Central memory CD8-positive, alpha-beta T cell (primary cell): Measurements from ENCODE around the gene PPIA.
"Not testable (repeated sequence)": the region's sequence is repeated elsewhere in the genome, so short reads cannot be mapped to it uniquely, and the experiment has no call there.

Experiments
- ATAC-seq: fragments of 150-1000 bp; cut with Tn5 transposase; replicated peaks from 2 replicates; pipeline ENCODE4 v1.10.0; 2022; ENCODE audit warnings: mild to moderate bottlenecking, moderate FRiP score, moderate number of reproducible peaks; ENCODE audit not compliant: poor library complexity, severe bottlenecking; ENCODE audit errors: extremely low read depth
- DNase-seq, 2 donors: peaks; one replicate each; pipeline ENCODE4 v3.0.0; 2021; ENCODE audit warnings: low spot score in 2 of 2
- H3K27ac Mint-ChIP-seq: one replicate; pipeline ENCODE4 v1.8.0; 2022; ENCODE audit warnings: low read depth, mild to moderate bottlenecking, moderate library complexity, mixed read lengths
- H3K27me3 Mint-ChIP-seq: one replicate; pipeline ENCODE4 v1.8.0; 2022; ENCODE audit warnings: mixed read lengths
- H3K36me3 Mint-ChIP-seq: one replicate; pipeline ENCODE4 v1.8.0; 2022; ENCODE audit warnings: mild to moderate bottlenecking, moderate library complexity, mixed read lengths; ENCODE audit not compliant: insufficient read depth
- H3K4me1 Mint-ChIP-seq: one replicate; pipeline ENCODE4 v1.8.0; 2022; ENCODE audit warnings: mixed read lengths
- H3K4me3 Mint-ChIP-seq: one replicate; pipeline ENCODE4 v1.8.0; 2022; ENCODE audit warnings: mild to moderate bottlenecking, moderate library complexity, mixed read lengths
- H3K9me3 Mint-ChIP-seq: one replicate; pipeline ENCODE4 v1.8.0; 2022; ENCODE audit warnings: mixed read lengths

Gene PPIA

GRCh38 chr7:44783407-44783806 is 13.1 kb upstream of the PPIA start:
- ATAC-seq: no peak
- Mint-ChIP-seq H3K9me3 (peaks cover 6% of the 10 kb centered on the region), H3K36me3 (no peaks in the 10 kb centered on the region), H3K4me3 (no peak overlapping the region), H3K4me1 (no peaks in the 10 kb centered on the region), H3K27me3 (no peaks in the 10 kb centered on the region), H3K27ac (no peak overlapping the region)
- no peak for DNase-seq

DNA sequence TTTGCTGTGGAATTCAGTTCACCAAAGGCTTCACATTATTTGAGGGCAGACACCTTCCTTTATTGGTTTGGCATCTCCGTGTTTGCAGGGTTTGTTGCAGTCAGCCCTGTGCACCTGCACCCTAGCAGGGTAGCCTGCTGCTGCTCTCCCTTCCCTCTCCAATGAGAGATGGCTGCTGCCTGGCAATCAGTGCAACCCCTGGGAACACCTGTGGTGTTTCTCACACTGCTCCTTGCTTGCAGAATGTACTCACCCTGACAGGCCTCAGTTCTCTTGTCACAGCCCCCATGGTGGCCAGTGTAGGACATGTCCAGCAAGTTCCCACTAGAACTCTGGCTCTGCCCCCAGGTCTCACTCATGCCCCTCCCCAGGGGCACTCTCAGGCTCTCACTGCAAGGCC is 12.1 kb upstream of the PPIA start:
- no peak for DNase-seq
- Mint-ChIP-seq H3K4me3 (no peak overlapping the region), H3K27ac (no peak overlapping the region), H3K36me3 (no peaks in the 10 kb centered on the region), H3K27me3 (no peaks in the 10 kb centered on the region), H3K9me3 (peaks cover 6% of the 10 kb centered on the region), H3K4me1 (no peaks in the 10 kb centered on the region)
- ATAC-seq: no peak

- not testable (repeated sequence) for H3K4me1 Mint-ChIP-seq, H3K27me3 Mint-ChIP-seq, ATAC-seq, DNase-seq, H3K36me3 Mint-ChIP-seq, H3K4me3 Mint-ChIP-seq, H3K27ac Mint-ChIP-seq, H3K9me3 Mint-ChIP-seq
These were observed 11.3 kb upstream of the PPIA start for GRCh38 chr7:44785218-44785617.

DNA sequence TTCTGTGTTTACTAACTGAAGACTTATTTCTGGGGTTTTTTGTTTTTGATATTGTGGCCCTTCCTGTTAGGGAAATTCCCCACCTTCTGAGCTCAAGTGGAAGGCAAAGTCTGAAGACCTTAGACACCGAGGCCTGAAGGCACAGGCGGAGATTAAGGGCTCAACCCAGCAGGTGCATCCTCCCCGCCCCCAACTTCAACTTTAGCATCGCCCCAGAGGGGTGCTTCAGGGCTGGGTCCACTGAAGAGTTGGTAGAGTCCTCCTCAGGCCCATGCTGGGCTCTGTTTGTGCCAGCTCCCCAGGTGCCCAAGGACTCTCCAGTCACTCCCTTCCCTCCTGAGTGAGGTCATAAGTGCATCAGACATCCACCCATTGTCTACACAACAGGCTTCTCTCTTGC is 9.4 kb upstream of the PPIA start:
- H3K27me3 Mint-ChIP-seq: no peaks in the 10 kb centered on the region
- no peak overlapping the region for H3K27ac Mint-ChIP-seq

GRCh38 chr7:44787762-44788161 is 8.7 kb upstream of the PPIA start:
- no peaks in the 10 kb centered on the region for H3K4me1 Mint-ChIP-seq

More for the DNA sequence above, 9.4 kb upstream of the PPIA start:
- Mint-ChIP-seq H3K36me3 (no peaks in the 10 kb centered on the region), H3K4me3 (no peak overlapping the region), H3K9me3 (peaks cover 6% of the 10 kb centered on the region), H3K4me1 (no peaks in the 10 kb centered on the region)
- DNase-seq: no peak
- ATAC-seq: no peak

GRCh38 chr7:44789990-44790389 is 6.5 kb upstream of the PPIA start:
- no peaks in the 10 kb centered on the region for H3K4me1 Mint-ChIP-seq
- H3K36me3 Mint-ChIP-seq: peaks cover 2% of the 10 kb centered on the region
- ATAC-seq (no peak), DNase-seq (no peak)
- H3K9me3 Mint-ChIP-seq: no peaks in the 10 kb centered on the region
- no peak overlapping the region for H3K27ac Mint-ChIP-seq
- no peaks in the 10 kb centered on the region for H3K27me3 Mint-ChIP-seq
- H3K4me3 Mint-ChIP-seq: no peak overlapping the region

More at GRCh38 chr7:44787762-44788161, 8.7 kb upstream of the PPIA start:
- H3K36me3 Mint-ChIP-seq: no peaks in the 10 kb centered on the region
- ATAC-seq (no peak), DNase-seq (no peak)
- no peaks in the 10 kb centered on the region for H3K27me3 Mint-ChIP-seq
- H3K27ac Mint-ChIP-seq: no peak overlapping the region
- no peak overlapping the region for H3K4me3 Mint-ChIP-seq
- peaks cover 6% of the 10 kb centered on the region for H3K9me3 Mint-ChIP-seq

DNA sequence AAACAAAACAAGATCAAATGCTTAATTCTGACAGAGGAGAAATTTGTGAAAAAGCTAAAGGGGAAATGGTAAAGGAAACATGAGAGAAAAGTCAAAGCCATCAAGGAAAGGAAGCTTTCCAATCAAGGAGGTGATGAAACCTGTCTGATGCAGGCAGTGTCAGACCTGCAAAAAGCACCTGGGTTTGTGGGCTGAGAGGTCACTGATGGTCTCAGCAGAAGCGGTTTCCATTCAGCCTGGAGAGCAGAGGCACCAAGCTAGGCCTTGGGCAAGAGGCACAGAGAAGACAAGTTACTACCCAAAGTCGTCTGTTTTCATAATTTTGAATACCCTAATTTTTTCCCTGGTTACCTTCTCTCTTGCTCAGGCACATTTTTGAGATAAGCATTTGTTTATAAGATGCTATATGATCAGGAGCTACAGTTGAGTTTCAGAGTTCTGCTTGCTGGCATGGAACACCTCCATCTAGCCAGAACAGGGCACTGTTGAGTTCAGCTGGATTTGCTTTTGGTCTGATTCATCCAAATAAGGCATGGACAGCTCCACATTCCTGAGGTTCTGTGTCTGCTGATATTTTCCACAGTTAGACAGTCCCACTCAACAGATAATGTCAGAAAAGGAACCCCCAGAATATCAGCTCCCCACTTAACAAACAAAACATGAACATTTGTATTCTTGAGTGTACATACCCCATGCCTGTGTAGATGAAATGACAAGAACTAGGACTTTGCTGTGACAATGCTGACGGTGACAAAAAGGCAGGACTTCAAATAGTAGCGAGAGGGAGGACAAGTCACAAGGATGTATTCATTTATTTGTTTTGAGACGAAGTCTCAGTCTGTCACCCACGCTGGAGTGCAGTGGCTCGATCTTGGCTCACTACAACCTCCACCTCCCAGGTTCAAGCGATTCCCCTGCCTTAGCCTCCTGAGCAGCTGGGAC is 4.9 kb upstream of the PPIA start:
- H3K9me3 Mint-ChIP-seq: no peaks in the 10 kb centered on the region
- H3K36me3 Mint-ChIP-seq: peaks cover 8% of the 10 kb centered on the region
- H3K27me3 Mint-ChIP-seq: no peaks in the 10 kb centered on the region
- no peak overlapping the region for H3K4me3 Mint-ChIP-seq
- no peak for DNase-seq
- H3K4me1 Mint-ChIP-seq: no peaks in the 10 kb centered on the region
- no peak overlapping the region for H3K27ac Mint-ChIP-seq
- ATAC-seq: no peak

- ATAC-seq (no peak), DNase-seq (no peak)
- Mint-ChIP-seq H3K4me1 (peaks cover 16% of the 10 kb centered on the region), H3K27ac (no peak overlapping the region), H3K9me3 (no peaks in the 10 kb centered on the region), H3K27me3 (no peaks in the 10 kb centered on the region), H3K4me3 (no peak overlapping the region), H3K36me3 (peaks cover 27% of the 10 kb centered on the region)
These were observed 2.6 kb upstream of the PPIA start for GRCh38 chr7:44793919-44794318.

DNA sequence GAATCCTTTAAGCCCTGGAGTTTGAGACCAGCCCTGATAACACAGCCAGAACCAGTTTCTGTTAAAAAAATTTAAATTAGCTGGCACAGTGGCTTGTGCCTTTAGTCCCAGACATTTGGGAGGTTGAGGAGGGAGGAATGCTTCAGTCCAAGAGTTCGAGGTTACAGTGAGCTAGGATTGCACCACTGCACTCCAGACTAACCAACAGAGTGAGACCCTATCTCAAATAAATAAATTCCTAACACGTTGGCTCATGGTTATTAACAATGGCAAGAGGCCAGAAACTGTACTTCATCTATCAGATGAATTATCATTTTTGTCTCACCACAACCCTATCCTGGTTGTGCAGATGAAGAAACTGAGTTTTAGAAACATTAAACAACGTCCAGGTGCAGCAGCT is 2.1 kb upstream of the PPIA start:
- no peak for DNase-seq
- Mint-ChIP-seq H3K27me3 (no peaks in the 10 kb centered on the region), H3K36me3 (peaks cover 29% of the 10 kb centered on the region), H3K4me1 (peaks cover 16% of the 10 kb centered on the region), H3K9me3 (no peaks in the 10 kb centered on the region), H3K27ac (no peak overlapping the region), H3K4me3 (no peak overlapping the region)
- ATAC-seq: no peak

DNA sequence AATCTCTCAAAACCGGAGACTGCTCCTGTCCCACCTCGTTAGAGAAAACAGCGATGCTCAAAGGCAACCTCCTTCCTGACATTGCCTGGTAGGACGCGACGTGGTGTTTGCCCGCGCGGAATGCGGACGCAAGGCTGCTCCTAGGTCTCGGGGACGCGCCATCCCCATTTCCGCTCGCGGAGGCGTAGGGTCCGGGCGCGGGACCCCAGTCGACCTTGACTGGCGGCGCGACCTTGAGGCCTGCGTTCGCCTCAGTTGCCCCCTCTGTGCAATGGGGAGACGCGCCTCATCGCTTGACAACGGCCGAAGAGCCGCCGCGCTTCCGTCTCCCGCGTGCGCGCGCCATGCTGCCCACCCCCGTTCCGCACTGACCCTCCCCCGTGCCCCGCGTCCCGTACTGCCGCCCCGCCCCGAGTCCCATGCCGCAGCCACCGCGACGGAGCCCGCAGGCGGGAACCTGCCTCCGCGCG is 412 bp upstream of the PPIA start:
- H3K4me1 Mint-ChIP-seq: peaks cover 31% of the 10 kb centered on the region
- peak overlapping the region; percentile 98 for H3K27ac Mint-ChIP-seq
- peak overlapping the region; percentile 94 for H3K4me3 Mint-ChIP-seq
- peaks cover 47% of the 10 kb centered on the region for H3K36me3 Mint-ChIP-seq
- ATAC-seq (peak; percentile 21), DNase-seq (no peak)
- no peaks in the 10 kb centered on the region for H3K9me3 Mint-ChIP-seq
- H3K27me3 Mint-ChIP-seq: no peaks in the 10 kb centered on the region

- no peaks in the 10 kb centered on the region for H3K9me3 Mint-ChIP-seq
- ATAC-seq (peak; percentile 63), DNase-seq (peak; percentile 67 to 74)
- H3K27ac Mint-ChIP-seq: peak overlapping the region; percentile 98
- peaks cover 32% of the 10 kb centered on the region for H3K4me1 Mint-ChIP-seq
- peaks cover 62% of the 10 kb centered on the region for H3K36me3 Mint-ChIP-seq
- H3K27me3 Mint-ChIP-seq: no peaks in the 10 kb centered on the region
- peak overlapping the region; percentile 94 for H3K4me3 Mint-ChIP-seq
These were observed 1.1 kb downstream of the PPIA start for GRCh38 chr7:44797329-44798258.

DNA sequence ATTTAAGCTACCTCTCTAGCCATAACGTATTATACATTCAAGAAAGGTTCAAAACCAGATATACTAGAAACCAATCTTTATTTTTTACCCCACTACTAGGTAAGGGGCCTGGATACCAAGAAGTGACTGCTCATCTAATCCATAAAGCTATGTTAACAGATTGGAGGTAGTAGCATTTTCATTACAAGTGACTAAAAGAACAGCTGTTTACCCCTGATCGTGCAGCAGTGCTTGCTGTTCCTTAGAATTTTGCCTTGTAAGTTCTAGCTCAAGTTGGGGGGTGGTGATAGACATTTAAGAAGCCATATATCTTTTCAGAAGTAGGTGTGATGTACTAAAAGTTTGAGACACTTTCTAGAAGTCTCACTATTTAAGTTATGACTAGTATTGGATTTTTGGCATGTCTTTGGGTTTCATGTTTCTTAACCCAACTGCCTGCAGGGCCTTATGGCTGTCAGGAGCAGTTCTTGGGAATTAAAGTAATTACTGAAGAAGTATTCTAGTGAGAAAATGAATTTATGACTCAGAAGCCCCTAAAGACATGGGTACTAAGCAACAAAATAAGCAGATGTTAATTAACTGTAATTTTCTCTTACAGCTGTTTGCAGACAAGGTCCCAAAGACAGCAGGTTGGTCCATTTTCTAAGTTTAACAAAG is 2.3 kb downstream of the PPIA start:
- Mint-ChIP-seq H3K4me1 (peaks cover 32% of the 10 kb centered on the region), H3K27me3 (no peaks in the 10 kb centered on the region), H3K4me3 (peak overlapping the region; percentile 94), H3K27ac (peak overlapping the region; percentile 98), H3K9me3 (no peaks in the 10 kb centered on the region), H3K36me3 (peaks cover 72% of the 10 kb centered on the region)
- no peak for ATAC-seq
- DNase-seq: no peak
